ENCODE measurements around the gene SLIT3. TPM values are rescaled to one million over a fixed set of nuclear protein-coding genes. Genes with fewer than 3 reads are reported as not detected.

The SLIT3 gene
- total and polyA plus RNA-seq, 9 of the 15 experiments (the other 6 are each of a cell fraction or from before 2014, with no cell fraction given): 0.01 to 0.04 TPM; not detected in 7

- H3K9me1 ChIP-seq (ENCODE audit: control insufficient read depth, insufficient read depth, low read length): no peaks in the 10 kb centered on the region
- H2AFZ ChIP-seq (ENCODE audit: low read depth, low read length): no peak overlapping the region
- POLR2A ChIA-PET: interaction anchor here (0.6 kb wide), 1 partner anchor 8 kb away, joined by 4 read pairs; no protein-coding TSS in a partner anchor
- CTCF ChIA-PET (ENCODE audit: low intra/inter-chr PET ratio): interaction anchor here (0.6 kb wide), 1 partner anchor 20 kb away, joined by 3 read pairs; no protein-coding TSS in a partner anchor
- no peak overlapping the region for H3K4me3 ChIP-seq
- no peaks in the 10 kb centered on the region for H3K36me3 ChIP-seq (ENCODE audit: control insufficient read depth, insufficient read depth, low read length)
- no TSS peak for BruUV-seq (replicated peaks)
- in situ Hi-C loops (cut with MboI): no loop called here
- H4K20me1 ChIP-seq (replicated peaks; ENCODE audit: control insufficient read depth, insufficient read depth, low read length): no peaks in the 10 kb centered on the region
- H3K79me2 ChIP-seq (ENCODE audit: control insufficient read depth, insufficient read depth, low read length): no peaks in the 10 kb centered on the region
- H3K4me1 ChIP-seq (replicated peaks in 1 of 2; ENCODE audit: control insufficient read depth in 2 of 2, insufficient read depth in 2 of 2, low read length in 2 of 2): peaks cover 0 to 5% of the 10 kb centered on the region in 2 experiments; a peak in 2 of 5 replicates
- intact Hi-C loops (cut with micrococcal nuclease): no loop called here
- no peaks in the 10 kb centered on the region for H3K9me3 ChIP-seq (replicated peaks; ENCODE audit: control insufficient read depth, insufficient read depth, low read depth, low read length)
- WGBS (ENCODE audit: insufficient coverage, low coverage, missing lambda C conversion rate): 1% methylated on average over 5 of the region's 5 CpGs
- H3K27ac ChIP-seq (ENCODE audit: extremely low read depth, low read depth, low read length): no peak overlapping the region
- TF ChIP-seq ZFP36 (IDR thresholded peaks at IDR 0.05; ENCODE audit: low read depth, low read length, partially characterized antibody) (no peak), RUNX1 (IDR thresholded peaks at IDR 0.05; ENCODE audit: low read depth) (no peak), NR2C1 (IDR thresholded peaks at IDR 0.05) (no peak), NR2C1 (tag; IDR thresholded peaks at IDR 0.05) (no peak), NUFIP1 (IDR thresholded peaks at IDR 0.05; ENCODE audit: partially characterized antibody) (no peak), CBFB (CRISPR knock-in tag; IDR thresholded peaks at IDR 0.05) (no peak), MYNN (IDR thresholded peaks at IDR 0.05) (no peak), MYNN (CRISPR knock-in tag; IDR thresholded peaks at IDR 0.05) (no peak), SAFB2 (IDR thresholded peaks at IDR 0.05; ENCODE audit: borderline replicate concordance, low read depth, low read length, severe bottlenecking) (no peak), NCOA6 (IDR thresholded peaks at IDR 0.05) (no peak), SETDB1 (IDR thresholded peaks at IDR 0.05; ENCODE audit: low read length) (no peak), E2F1 (CRISPR knock-in tag; IDR thresholded peaks at IDR 0.05) (no peak)
- peaks cover 6 to 29% of the 10 kb centered on the region in 2 experiments for H3K27me3 ChIP-seq (ENCODE audit: control insufficient read depth in 2 of 2, insufficient read depth in 2 of 2, low read length in 2 of 2)
- FAIRE-seq: no peak
- no peak for DNase-seq (ENCODE audit: extremely low read depth in 1 of 4, low spot score in 3 of 4)
- ATAC-seq: no peak
- H3K9ac ChIP-seq (ENCODE audit: insufficient read depth in 1 of 2, low read depth in 2 of 2, low read length in 2 of 2): no peak overlapping the region
- H3K4me2 ChIP-seq (ENCODE audit: insufficient read depth, low read length): no peak overlapping the region
Observed at GRCh38 chr5:168853972-168854371, 447.0 kb downstream of the SLIT3 start.
